Stimulated activated CD8-positive, alpha-beta memory T cell treated with anti-CD3 and anti-CD28 coated beads, Interleukin-4, amount 100 ng/mL, for 4 hours (primary cell): ENCODE data around the gene ROCK2.
"Not testable (repeated sequence)": the region's sequence is repeated elsewhere in the genome, so short reads cannot be mapped to it uniquely, and the experiment has no call there.

ENCODE experiments used
- DNase-seq, 2 donors: peaks; one replicate each; pipeline ENCODE4 v3.0.0-alpha.2; 2020; ENCODE audit warnings: low read depth in 2 of 2, low spot score in 1 of 2

ROCK2 gene

DNA sequence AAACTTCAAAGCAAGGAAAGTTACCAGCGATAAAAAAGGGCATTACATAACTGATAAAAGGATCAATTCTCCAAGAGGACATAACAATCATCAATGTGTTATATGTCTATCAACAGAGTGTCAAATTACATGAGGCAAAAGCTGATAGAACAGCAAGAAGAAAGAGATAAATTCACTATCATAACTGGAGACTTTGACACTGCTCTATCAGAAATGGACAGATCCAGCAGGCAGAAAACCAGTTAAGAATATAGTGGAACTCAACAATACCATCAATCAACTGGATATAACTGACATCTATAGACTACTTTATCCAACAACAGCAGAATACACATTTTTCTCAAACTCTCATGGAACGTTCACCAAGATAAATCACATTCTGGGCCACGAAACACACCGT, 65.0 kb downstream of the ROCK2 start:
- DNase-seq = no peak

DNA sequence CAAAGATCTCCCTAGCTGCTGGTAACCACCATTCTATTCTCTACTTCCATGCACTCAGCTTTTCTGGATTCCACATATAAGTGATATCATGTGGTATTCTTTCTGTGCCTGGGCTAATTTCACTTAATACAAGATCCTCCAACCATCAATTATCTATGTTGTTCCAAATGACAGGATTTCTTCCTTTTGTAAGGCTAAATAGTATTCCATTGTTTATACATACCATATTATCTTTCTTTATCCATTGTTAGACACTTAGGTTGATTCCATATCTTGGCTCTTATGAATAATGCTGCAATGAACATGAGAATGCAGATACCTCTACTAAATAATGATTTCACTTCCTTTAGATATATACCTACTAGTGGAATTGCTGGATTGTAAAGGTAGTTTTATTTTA, 66.2 kb downstream of the ROCK2 start:
- no peak for DNase-seq

DNA sequence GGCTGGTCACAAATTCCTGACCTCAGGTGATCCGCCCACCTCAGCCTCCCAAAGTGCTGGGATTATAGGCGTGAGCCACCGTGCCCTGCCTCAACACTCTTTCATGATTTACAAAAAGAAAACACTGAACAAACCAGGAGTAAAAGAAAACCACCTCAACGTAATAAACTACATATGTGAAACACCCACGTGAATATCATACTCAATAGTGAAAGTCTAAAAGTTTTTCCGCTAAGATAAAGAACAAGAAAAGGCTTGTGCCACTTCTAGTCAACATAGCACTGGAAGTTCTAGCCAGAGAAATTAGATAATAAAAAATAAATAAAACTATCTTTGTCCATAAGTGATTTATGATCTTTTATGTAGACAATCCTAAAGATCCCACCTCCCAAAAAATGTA, 68.5 kb downstream of the ROCK2 start:
- DNase-seq = no peak

DNA sequence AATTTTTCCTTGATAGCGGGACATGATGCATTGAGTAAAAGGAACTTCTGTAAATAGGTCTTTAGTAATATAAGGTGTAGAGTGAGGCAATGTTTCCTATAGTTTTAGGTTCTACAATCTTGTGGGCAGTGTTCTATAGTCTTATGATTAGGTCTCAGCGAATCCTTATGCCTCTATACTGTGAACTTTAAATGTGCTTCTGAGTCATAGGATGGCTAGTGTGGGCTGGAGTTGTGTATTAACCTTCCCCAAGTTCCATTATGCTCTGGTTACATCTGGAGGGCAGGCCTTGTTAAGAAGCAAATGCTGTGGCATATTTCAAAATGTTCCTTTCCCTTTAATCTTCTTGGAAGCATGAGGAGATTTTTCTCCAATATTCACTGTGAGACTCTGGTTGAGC, 73.5 kb downstream of the ROCK2 start:
- no peak for DNase-seq

DNA sequence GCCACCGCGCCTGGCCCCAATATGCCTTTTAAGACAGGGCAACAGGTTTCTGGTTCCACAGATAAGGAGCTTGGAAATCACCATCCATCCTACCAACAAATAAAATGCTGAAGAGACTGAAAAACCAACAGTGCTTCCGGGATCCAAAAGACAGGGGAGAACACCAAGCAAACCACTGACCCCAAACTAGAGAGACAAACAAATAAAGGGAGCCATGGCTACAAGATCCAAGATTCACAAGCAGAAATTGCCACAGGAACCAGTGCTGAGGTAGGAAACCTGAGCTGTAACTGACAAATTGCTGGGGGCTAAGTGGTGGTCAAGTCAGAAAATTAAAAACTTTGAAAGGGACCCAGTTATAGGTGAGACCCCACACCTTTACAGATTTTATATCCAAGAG, 76.5 kb downstream of the ROCK2 start:
- no peak for DNase-seq

DNA sequence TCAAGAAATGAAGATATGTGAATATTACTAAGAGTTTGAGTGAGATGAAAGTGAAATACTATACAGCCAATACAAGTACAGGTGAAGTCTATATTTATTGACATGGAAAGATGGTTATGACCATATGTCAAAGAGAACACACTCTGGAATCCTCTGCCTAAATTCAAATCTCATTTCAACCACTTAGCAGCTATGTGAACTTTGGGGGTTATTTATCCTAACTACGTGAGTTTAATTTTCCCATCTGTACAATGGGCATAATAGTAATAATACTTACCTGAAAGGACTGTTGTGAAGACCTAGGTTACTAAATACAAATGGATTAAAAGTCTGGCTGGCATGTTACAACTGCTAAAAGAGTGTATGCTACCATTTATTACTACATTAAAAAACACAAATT, 79.6 kb downstream of the ROCK2 start:
- no peak for DNase-seq

DNA sequence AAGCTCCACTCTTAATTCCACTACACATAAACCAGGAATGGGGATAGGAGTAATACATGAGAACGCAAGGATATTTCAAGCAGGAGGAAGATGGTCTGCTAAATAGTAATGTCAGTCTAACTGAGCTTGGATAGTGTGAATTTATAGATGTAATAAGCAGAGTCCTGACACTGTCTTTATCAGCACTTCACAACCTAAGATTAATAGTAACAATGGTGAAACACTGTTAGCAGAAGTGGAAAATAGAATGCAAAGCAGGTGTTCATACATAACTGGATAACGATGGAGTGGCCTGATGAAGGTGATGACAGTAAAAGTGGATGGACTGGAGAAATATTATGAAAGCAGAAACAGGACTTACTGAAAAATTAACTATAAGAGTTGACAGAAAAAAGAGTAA, 80.4 kb downstream of the ROCK2 start:
- DNase-seq = no peak

DNA sequence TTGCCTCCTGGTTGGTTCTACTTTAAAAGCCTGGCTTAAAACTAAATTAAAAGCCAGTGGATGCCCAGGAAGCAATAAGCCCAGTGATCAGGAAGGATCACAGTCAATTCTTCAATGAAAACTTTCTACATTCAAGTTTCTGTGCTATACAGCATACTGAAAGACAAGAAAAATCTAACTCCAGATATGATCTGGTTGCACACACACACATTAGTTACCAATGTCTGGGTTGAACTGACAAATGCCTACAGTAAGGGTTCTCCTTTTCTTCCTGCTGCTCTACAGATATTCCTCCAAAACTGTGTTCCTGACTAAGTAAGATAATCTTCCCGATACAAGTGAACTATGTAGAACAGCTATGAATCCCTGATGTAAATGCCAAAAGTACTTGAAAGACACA, 81.3 kb downstream of the ROCK2 start:
- DNase-seq = no peak

DNA sequence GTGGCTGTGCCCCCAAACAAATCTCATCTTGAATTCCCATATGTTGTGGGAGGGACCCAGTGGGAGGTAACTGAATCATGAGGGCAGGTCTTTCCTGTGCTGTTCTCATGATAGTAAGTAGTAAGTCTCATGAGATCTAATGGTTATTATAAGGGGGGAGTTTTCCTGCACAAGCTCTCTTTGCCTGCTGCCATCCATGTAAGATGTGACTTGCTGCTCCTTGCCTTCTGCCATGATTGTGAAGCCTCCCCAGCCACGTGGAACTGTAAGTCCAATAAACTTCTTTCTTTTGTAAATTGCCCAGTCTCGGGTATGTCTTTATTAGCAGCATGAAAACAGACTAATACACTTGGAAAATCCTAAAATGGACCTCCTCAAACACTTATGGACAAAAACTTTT, 82.0 kb downstream of the ROCK2 start:
- DNase-seq = not testable (repeated sequence)

DNA sequence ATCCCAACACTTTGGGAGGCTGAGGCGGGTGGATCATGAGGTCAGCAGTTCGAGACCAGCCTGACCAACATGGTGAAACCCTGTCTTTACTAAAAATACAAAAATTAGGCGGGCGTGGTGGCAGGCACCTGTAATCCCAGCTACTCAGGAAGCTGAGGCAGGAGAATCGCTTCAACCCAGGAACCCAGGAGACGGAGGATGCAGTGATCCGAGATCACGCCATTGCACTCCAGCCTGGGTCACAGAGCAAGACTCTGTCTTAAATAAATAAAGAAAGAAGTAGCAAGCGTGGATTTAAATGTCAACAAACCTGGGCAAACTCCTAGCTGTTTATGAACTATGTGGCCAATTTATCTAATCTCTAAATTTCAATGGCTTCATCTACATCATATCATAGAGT, 82.9 kb downstream of the ROCK2 start:
- not testable (repeated sequence) for DNase-seq

DNA sequence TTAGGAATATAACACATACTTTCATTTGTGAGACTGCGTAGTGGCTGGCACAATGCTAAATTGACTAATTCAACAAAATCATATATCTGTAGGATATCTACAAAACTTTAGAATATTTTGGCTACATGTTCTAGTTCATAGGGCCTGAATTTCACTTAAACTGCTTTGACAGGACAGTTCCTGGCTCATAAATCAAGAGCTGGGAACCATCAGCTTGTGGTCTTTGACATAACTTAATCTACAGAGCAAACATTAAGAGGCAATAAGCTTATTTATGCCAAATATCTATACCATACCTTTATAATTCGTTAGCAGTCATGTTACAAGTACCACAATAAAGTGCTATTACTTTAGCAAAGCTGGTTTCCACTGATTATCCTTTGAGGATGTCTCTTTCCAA, 83.5 kb downstream of the ROCK2 start:
- no peak for DNase-seq

DNA sequence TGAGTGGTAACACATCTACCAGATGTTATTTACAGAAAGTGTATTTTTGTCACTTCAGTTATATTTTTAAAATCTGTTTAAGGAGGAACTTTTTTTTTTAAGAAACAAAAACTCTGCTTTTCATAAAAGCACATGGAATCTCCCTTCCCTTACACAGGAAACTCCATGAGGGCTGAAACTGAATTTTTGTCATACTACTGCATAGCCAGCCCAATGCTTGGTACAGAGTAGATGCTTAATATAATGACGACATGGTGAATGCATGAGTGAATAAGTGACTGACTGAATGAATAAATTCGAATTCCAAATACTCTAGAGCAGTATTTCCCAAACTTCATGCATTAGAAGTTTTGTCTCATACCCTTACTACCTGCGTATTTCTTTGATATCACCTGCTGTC, 86.5 kb downstream of the ROCK2 start:
- DNase-seq = no peak

DNA sequence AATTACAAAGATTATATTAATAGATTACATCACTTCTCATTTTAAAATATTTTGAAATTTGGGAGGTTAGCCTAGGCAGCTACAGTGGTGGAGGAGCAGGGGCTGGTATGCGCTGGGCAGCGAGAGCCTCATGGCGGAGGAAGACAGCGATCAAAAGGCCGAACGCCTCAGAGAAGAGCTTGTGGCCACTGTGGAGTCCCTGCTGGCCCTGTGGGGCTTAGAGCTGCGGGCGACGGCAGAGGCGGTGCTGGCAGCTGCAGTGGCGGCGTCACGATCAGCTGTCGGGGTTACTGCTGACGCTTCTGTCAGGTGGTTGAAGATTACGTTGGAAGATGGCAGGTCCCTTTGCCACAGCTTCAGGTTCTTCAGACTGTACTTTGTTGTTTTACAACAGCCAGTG, 87.4 kb downstream of the ROCK2 start:
- DNase-seq = no peak

DNA sequence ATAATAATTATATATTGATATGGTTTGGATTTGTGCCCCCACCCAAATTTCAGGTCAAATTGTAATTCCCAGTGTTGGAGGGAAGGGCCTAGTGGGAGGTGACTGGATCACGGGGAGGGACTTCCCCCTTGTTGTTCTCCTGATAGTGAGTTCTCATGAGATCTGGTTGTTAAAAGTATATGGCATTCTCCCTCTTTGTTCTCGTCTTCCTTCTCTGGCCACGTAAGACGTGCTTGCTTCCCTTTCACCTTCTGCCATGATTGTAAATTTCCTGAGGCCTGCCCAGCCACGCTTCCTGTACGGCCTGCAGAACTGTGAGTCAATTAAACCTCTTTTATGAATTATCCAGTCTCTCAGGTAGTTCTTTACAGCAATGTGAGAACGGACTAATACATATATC, 88.3 kb downstream of the ROCK2 start:
- no peak for DNase-seq

DNA sequence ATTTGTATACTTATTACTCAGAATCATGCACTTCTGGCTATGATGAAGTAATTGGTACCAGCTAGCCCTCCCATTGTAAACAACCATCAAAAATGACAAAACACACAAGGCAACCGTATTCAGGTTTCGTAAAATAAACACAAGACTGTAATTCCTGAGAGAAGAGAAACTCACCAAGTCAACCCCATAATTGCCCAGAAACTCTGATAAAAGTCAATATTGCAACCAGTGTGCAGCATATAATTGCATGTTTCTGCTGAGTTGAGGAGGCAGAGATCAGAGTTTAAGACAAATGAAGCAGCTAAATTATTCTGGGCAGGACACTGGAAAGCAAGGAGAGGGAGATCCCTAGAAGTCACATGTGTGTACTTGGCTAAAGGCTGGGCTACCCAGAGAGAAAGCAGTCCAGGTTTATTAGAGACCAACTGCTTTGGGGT, 90.3 kb downstream of the ROCK2 start:
- no peak for DNase-seq

DNA sequence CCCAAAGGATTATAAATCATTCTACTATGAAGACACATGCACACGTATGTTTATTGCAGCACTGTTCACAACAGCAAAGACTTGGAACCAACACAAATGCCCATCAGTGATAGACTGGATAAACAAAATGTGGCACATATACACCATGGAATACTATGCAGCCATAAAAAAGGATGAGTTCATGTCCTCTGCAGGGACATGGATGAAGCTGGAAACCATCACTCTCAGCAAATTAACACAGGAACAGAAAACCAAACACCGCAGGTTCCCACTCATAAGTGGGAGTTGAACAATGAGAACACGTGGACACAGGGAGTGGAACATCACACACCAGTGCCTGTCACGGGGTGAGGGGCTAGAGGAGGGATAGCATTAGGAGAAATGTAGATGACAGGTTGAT, 92.0 kb downstream of the ROCK2 start:
- DNase-seq = not testable (repeated sequence)

DNA sequence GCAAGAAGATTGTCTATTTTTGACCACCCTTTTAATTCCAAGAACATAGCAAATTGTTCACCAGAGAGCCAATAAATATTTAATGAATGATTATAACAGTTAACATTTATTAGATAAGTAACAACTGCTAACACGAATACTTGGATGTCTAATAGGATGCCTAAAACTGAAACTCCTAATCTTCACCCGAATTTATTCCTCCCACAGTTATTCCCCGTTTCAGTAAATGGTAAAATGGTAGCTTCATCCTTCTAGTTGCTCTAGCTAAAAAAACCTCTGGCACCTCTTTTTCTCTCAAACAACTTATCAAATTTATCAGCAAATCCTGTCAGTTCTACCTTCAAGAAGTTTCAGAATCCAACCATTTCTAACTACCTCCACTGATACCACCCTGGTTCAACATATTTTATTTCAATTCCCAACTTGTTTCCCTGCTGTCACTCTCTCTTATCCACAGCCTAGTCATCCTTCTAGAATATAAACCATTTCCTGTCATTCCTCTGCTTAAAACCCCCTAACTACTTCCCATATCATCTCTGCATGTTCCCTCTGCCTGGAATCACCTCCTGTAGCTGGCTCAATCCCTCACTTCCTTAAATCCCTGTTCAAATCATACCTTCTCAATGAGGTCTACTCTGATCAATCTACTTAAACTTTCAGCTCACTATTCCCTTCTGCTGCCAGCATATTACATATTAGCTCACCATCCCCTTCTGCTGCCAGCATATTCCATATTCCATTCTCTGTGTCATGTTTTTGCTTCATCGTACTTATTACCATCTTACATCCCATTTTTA, 93.8 kb downstream of the ROCK2 start:
- DNase-seq = no peak

DNA sequence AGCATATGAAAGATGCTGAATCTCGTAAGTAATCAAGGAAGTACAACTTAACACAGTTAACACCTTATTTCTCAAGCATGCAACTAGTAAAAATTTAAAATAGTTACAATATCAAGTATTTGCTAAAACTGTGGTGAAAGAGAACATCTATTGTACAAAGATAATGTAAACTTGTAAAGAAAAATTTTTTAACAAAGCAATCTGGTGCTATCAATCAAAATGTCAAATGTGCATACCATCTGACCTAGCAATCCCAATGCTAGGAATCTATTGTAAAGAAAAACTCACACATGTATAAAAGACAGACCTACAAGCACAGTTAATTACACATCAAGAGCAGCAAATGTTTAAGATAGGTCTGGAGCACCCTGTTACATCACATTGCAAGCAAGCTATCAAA, 99.1 kb downstream of the ROCK2 start:
- DNase-seq = no peak

DNA sequence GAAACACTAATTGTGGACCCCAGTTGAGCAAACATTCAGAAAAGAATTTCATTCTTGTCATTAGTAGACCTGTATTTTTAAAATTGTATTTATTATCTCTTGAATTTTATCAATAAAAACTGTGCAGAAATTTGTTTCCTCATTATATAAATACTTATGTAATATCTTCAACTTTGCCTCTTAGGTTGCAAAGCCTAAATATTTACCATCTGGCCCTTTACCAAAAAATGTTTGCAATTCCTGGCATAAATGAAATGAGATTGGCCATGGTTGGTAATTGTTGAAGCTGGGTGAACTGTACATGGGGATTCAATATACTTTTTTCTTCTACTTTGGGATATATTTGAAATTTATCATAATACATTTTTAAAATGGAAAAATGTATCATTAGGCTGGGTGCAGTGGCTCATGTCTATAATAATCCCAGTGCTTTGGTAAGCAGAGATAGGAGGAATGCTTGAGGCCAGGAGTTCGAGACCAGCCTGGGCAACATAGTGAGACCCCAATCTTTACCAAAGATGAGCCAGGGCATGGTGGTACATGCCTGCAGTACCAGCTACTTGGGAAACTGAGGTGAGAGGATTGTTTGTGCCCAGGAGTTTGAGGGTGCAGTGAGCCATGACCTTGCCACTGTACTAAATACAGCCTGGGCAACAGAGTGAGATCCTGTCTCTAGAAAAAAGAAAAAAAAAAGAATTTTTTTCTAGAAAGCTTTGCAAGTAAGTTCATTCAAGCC, 100.2 kb downstream of the ROCK2 start:
- no peak for DNase-seq

DNA sequence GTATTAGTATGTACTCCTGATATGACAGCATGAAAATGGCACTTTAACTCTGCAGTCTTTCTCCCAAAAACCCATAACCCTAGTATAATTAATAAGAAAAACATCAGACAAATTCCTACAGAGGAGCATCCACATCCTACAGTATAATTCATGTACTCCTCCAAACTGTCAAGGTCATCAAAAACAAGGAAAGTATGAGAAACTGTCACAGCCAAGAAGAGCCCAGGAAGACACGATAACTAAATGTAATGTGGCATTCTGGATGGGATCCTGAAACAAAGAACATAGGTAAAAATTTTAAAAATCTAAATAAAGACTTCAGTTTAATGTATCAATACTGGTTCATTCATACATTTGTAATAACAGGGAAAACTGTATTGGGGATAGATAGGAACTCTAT, 100.9 kb downstream of the ROCK2 start:
- DNase-seq = no peak

DNA sequence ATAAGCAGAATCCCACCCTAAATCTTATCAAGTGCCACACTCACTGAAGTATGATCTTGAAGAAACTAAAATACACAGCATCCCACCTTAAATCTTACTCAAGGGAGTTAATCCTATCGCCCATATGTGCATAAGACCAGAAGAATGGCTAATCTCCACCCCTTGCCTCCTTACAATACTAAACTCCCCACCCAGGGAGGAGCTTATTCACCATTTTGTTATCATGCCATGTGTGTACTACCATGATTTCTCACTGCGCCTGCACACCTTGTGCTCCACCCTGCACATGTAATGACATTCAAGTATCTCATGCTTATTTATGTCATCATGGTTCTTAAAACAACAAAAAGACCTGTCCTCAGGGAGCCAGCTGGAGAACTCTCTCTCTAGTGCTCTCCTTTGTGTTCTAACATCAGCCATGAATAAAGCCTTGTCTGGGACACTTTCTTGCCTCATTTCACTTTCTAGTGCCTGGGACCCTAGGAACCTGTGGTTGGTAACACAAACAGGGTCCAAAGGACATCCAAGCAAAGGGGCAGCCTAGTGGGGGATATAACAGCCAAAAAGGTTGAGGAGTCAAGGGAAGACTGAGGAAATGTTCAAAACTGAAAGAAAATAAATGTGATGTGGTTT, 101.8 kb downstream of the ROCK2 start:
- no peak for DNase-seq
